NCI-H1694 (cell line): ENCODE measurements around the gene TTC21B.
"Not testable (repeated sequence)": the region's sequence is repeated elsewhere in the genome, so short reads cannot be mapped to it uniquely, and the experiment has no call there.

ENCODE experiments used
- DNase-seq: peaks from one replicate; lab custom pipeline; 2025; lab: John Stamatoyannopoulos, UW

TTC21B gene

GRCh38 chr2:165886487-165887146 lies 67.0 kb downstream of the TTC21B start:
- DNase-seq, result peak; percentile 95

GRCh38 chr2:165877565-165878550 lies 75.7 kb downstream of the TTC21B start:
- no peak for DNase-seq

- DNase-seq, result no peak
These were observed 76.9 kb downstream of the TTC21B start for GRCh38 chr2:165876712-165877111.

GRCh38 chr2:165876269-165876668 lies 77.3 kb downstream of the TTC21B start:
- DNase-seq, result no peak

GRCh38 chr2:165874445-165875039 lies 79.0 kb downstream of the TTC21B start:
- DNase-seq, result peak; percentile 70

GRCh38 chr2:165872101-165872791 lies 81.3 kb downstream of the TTC21B start:
- no peak for DNase-seq

- no peak for DNase-seq
These were observed 82.6 kb downstream of the TTC21B start for GRCh38 chr2:165871025-165871424.

- DNase-seq, result no peak
These were observed 83.2 kb downstream of the TTC21B start for GRCh38 chr2:165870346-165870745.

GRCh38 chr2:165868211-165868610 lies 85.4 kb downstream of the TTC21B start:
- peak; percentile 44 for DNase-seq

- no peak for DNase-seq
These were observed 89.3 kb downstream of the TTC21B start for GRCh38 chr2:165864296-165864695.

- DNase-seq, result peak; percentile 51
These were observed 89.7 kb downstream of the TTC21B start for GRCh38 chr2:165863810-165864261.

- not testable (repeated sequence) for DNase-seq
These were observed 92.5 kb downstream of the TTC21B start for GRCh38 chr2:165861083-165861482.

- DNase-seq, result not testable (repeated sequence)
These were observed 93.9 kb downstream of the TTC21B start for GRCh38 chr2:165859723-165860122.

- DNase-seq, result no peak
These were observed 95.7 kb downstream of the TTC21B start for GRCh38 chr2:165857876-165858275.

- DNase-seq, result no peak
These were observed 101.2 kb downstream of the TTC21B start for GRCh38 chr2:165852394-165852793.

- DNase-seq, result no peak
These were observed 106.6 kb downstream of the TTC21B start for GRCh38 chr2:165847001-165847400.

- DNase-seq, result no peak
These were observed 107.5 kb downstream of the TTC21B start for GRCh38 chr2:165846056-165846455.

- DNase-seq, result no peak
These were observed 109.4 kb downstream of the TTC21B start for GRCh38 chr2:165844216-165844615.

GRCh38 chr2:165843351-165843750 lies 110.2 kb downstream of the TTC21B start:
- no peak for DNase-seq

- DNase-seq, result no peak
These were observed 113.1 kb downstream of the TTC21B start for GRCh38 chr2:165840333-165840958.

- DNase-seq, result no peak
These were observed 114.0 kb downstream of the TTC21B start for GRCh38 chr2:165839610-165840009.
